Esophagus (tissue), 2 donors: Measurements from ENCODE around the gene S100A12. TPM values are rescaled to one million over a fixed set of nuclear protein-coding genes. Genes with fewer than 3 reads are reported as not detected.

Source experiments
- H3K27ac ChIP-seq, 2 donors: one replicate each; pipeline ENCODE4 v1.5.1; 2013; ENCODE audit warnings: low read depth in 2 of 2, mild to moderate bottlenecking in 2 of 2, inconsistent platforms in 1 of 2, low read length in 1 of 2, moderate library complexity in 1 of 2
- H3K27me3 ChIP-seq, 2 donors: one replicate each; pipeline ENCODE4 v1.6.1; 2013; ENCODE audit warnings: low read length in 2 of 2, control low read depth in 1 of 2, mild to moderate bottlenecking in 1 of 2; ENCODE audit not compliant: insufficient read depth in 2 of 2, control insufficient read depth in 1 of 2
- H3K36me3 ChIP-seq, 2 donors: one replicate each; pipeline ENCODE4 v1.6.1; 2013; ENCODE audit warnings: low read length in 1 of 2; ENCODE audit not compliant: control insufficient read depth in 2 of 2, insufficient read depth in 2 of 2
- H3K4me1 ChIP-seq, 2 donors: one replicate each; pipeline ENCODE4 v1.6.1; 2013; ENCODE audit warnings: low read length in 1 of 2; ENCODE audit not compliant: control insufficient read depth in 2 of 2, insufficient read depth in 2 of 2
- H3K4me3 ChIP-seq, 2 donors: one replicate each; pipeline ENCODE4 v1.5.1; 2013; ENCODE audit warnings: low read length in 2 of 2, mild to moderate bottlenecking in 2 of 2, low read depth in 1 of 2, moderate library complexity in 1 of 2
- H3K9me3 ChIP-seq, 2 donors: one replicate each; pipeline ENCODE4 v1.6.1; 2013; ENCODE audit warnings: mild to moderate bottlenecking in 2 of 2, low read depth in 1 of 2, low read length in 1 of 2, moderate library complexity in 1 of 2; ENCODE audit not compliant: control insufficient read depth in 2 of 2, insufficient read depth in 1 of 2
- WGBS, 2 donors: extraction: QIAGEN DNeasy Blood & Tissue Kit; methylation state at CpG; one replicate each; pipeline ENCODE4 v1.1.7; 2013; 5-methylcytosine and 5-hydroxymethylcytosine counted together
- polyA plus RNA-seq, 2 donors: library from polyadenylated mRNA; stranded (reverse); fragments of 200-250 nt; gene quantifications; one replicate each; pipeline ENCODE4 v1.2.3, GENCODE V29; 2013
- donor health status: healthy with polysubstance abuse.
- donor health status: Bipolar disorder and iron deficiency.

The S100A12 gene
- polyA plus RNA-seq, 2 donors, result 67.2 to 222 TPM

- Histone ChIP-seq H3K27me3 (no peaks in the 10 kb centered on the region), H3K36me3 (no peaks in the 10 kb centered on the region), H3K4me3 (no peak overlapping the region), H3K27ac (peak overlapping the region in 1 of 2 donors; percentile 2), H3K9me3 (no peaks in the 10 kb centered on the region), H3K4me1 (peaks cover 0 to 9% of the 10 kb centered on the region in 2 donors)
- 74 to 75% methylated on average over 3 of the region's 3 CpGs for WGBS, 2 donors
These were observed 33.2 kb downstream of the S100A12 start for GRCh38 chr1:153342178-153342577.

DNA sequence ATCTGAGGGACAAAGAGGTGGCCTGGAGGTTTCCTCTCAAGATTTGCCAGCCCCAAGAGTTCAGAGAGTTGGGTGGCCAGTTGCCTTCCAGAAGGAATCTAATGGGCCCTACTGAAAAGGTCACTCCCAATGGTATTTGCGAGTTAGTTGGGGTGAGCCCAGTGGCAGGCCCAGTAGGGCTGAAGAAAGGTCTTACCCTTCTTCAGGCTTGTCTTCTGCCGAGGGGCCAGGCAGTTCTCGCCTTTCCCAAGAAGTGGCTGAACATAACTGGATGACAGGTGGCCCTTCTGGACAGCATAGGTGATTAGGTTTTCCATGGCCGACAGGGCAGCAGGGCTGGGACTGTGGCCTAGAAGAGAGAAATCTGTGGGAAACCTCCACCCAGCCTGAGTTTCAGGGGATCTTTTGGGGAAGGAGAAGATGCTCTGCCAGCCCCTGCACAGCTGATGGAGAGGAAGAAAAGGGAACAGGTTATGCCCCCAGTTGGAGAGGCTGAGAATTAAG is 33.9 kb downstream of the S100A12 start:
- 94 to 97% methylated on average over 4 of the region's 4 CpGs for WGBS, 2 donors
- Histone ChIP-seq H3K27me3 (no peaks in the 10 kb centered on the region), H3K4me3 (no peak overlapping the region), H3K36me3 (no peaks in the 10 kb centered on the region), H3K9me3 (no peaks in the 10 kb centered on the region), H3K27ac (no peak overlapping the region), H3K4me1 (peaks cover 0 to 9% of the 10 kb centered on the region in 2 donors)

DNA sequence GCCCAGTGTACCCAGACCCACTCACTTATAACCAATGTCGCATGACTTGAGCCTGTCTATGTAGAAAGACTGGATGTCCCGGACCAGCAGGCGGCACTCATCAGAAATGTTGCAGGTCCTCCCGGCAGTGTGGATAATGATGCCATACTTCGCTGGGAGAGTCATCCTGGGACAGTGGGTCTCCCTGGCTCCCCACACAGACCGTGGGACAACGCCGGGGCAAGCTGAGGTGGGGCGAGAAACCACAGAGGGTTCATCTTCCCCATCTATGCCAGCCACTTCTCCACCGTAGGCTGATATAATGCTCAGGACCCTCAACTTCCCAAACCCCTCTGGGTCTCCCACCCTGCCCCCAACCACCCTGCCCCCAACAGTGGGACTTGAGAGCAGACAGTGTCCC is 35.1 kb downstream of the S100A12 start:
- Histone ChIP-seq H3K4me3 (no peak overlapping the region), H3K9me3 (no peaks in the 10 kb centered on the region), H3K4me1 (peaks cover 0 to 9% of the 10 kb centered on the region in 2 donors), H3K27ac (no peak overlapping the region), H3K27me3 (no peaks in the 10 kb centered on the region), H3K36me3 (no peaks in the 10 kb centered on the region)
- 91 to 93% methylated on average over 10 of the region's 10 CpGs for WGBS, 2 donors

GRCh38 chr1:153339802-153340201 is 35.6 kb downstream of the S100A12 start:
- H3K36me3 ChIP-seq, result no peaks in the 10 kb centered on the region
- no peaks in the 10 kb centered on the region for H3K27me3 ChIP-seq
- peaks cover 0 to 9% of the 10 kb centered on the region in 2 donors for H3K4me1 ChIP-seq
- no peak overlapping the region for H3K4me3 ChIP-seq
- H3K27ac ChIP-seq, result no peak overlapping the region
- WGBS, 2 donors, result 52 to 58% methylated on average over 6 of the region's 6 CpGs
- no peaks in the 10 kb centered on the region for H3K9me3 ChIP-seq

- H3K4me3 ChIP-seq, result no peak overlapping the region
These were observed 37.2 kb downstream of the S100A12 start for GRCh38 chr1:153337980-153338853.

GRCh38 chr1:153336650-153337049 is 38.8 kb downstream of the S100A12 start:
- no peaks in the 10 kb centered on the region for H3K36me3 ChIP-seq
- no peaks in the 10 kb centered on the region for H3K4me1 ChIP-seq
- no peak overlapping the region for H3K27ac ChIP-seq
- no peak overlapping the region for H3K4me3 ChIP-seq
- H3K9me3 ChIP-seq, result no peaks in the 10 kb centered on the region
- no peaks in the 10 kb centered on the region for H3K27me3 ChIP-seq

More at GRCh38 chr1:153337980-153338853, 37.2 kb downstream of the S100A12 start:
- Histone ChIP-seq H3K9me3 (no peaks in the 10 kb centered on the region), H3K27ac (no peak overlapping the region), H3K4me1 (peaks cover 0 to 2% of the 10 kb centered on the region in 2 donors), H3K36me3 (no peaks in the 10 kb centered on the region), H3K27me3 (no peaks in the 10 kb centered on the region)
- 76 to 79% methylated on average over 8 of the region's 8 CpGs for WGBS, 2 donors

- H3K9me3 ChIP-seq, result peaks cover 0 to 7% of the 10 kb centered on the region in 2 donors
- H3K36me3 ChIP-seq, result no peaks in the 10 kb centered on the region
- H3K27me3 ChIP-seq, result no peaks in the 10 kb centered on the region
- no peak overlapping the region for H3K27ac ChIP-seq
- WGBS, 2 donors, result 89 to 92% methylated on average over 1 of the region's 1 CpG
- H3K4me1 ChIP-seq, result no peaks in the 10 kb centered on the region
- H3K4me3 ChIP-seq, result no peak overlapping the region
These were observed 41.5 kb downstream of the S100A12 start for GRCh38 chr1:153333902-153334301.

GRCh38 chr1:153324912-153325311 is 50.5 kb downstream of the S100A12 start:
- Histone ChIP-seq H3K4me3 (no peak overlapping the region), H3K27ac (no peak overlapping the region), H3K27me3 (no peaks in the 10 kb centered on the region), H3K4me1 (no peaks in the 10 kb centered on the region), H3K9me3 (peaks cover 0 to 4% of the 10 kb centered on the region in 2 donors), H3K36me3 (no peaks in the 10 kb centered on the region)
